MCF 10A (cell line): ENCODE results near the gene CATSPERZ. TPM values are rescaled to one million over a fixed set of nuclear protein-coding genes. Genes with fewer than 3 reads are reported as not detected.

Experiments used
- BruUV-seq: library from RNA; stranded (reverse); fragments of 400-500 nt; replicated peaks from 2 replicates; lab custom pipeline; 2021; lab: Mats Ljungman, UMichigan
- CTCF ChIA-PET: fragments of 300-600 bp; sonication (Branson Sonifier 250); formaldehyde crosslinking; extraction: SDS; loops from one replicate; lab custom pipeline; 2021; ENCODE audit warnings: antibody characterized with exemption, inconsistent platforms; lab: Yijun Ruan, JAX
- POLR2A ChIA-PET: fragments of 300-600, 350-650 bp; sonication (Branson Sonifier 250); formaldehyde crosslinking; extraction: SDS; loops from one replicate; lab custom pipeline; 2020; ENCODE audit warnings: antibody characterized with exemption, inconsistent platforms; lab: Yijun Ruan, JAX
- DNase-seq: peaks from one replicate; pipeline ENCODE4 v3.0.0-alpha.2; 2018; ENCODE audit not compliant: unreplicated experiment
- H3K27ac Mint-ChIP-seq: one replicate; pipeline ENCODE4 v1.8.0; 2022; ENCODE audit warnings: mild to moderate bottlenecking, low read depth, mixed read lengths; ENCODE audit not compliant: unreplicated experiment
- H3K27me3 Mint-ChIP-seq: one replicate; pipeline ENCODE4 v1.8.0; 2022; ENCODE audit warnings: mixed read lengths; ENCODE audit not compliant: insufficient read depth, unreplicated experiment
- H3K36me3 Mint-ChIP-seq: one replicate; pipeline ENCODE4 v1.8.0; 2022; ENCODE audit warnings: mild to moderate bottlenecking, moderate library complexity, mixed read lengths; ENCODE audit not compliant: insufficient read depth, unreplicated experiment
- H3K4me1 Mint-ChIP-seq: one replicate; pipeline ENCODE4 v1.8.0; 2022; ENCODE audit warnings: mixed read lengths; ENCODE audit not compliant: insufficient read depth, unreplicated experiment
- H3K4me3 Mint-ChIP-seq: one replicate; pipeline ENCODE4 v1.8.0; 2022; ENCODE audit warnings: mild to moderate bottlenecking, moderate library complexity, mixed read lengths; ENCODE audit not compliant: unreplicated experiment
- H3K9me3 Mint-ChIP-seq: one replicate; pipeline ENCODE4 v1.8.0; 2022; ENCODE audit warnings: mixed read lengths; ENCODE audit not compliant: unreplicated experiment
- intact Hi-C: fragments of 100-400 bp; cut with micrococcal nuclease; formaldehyde crosslinking; loops from 2 replicates; pipeline ENCODE4 v1.14.1; 2022
- total RNA-seq: library from RNA; stranded (reverse); gene quantifications from 2 replicates; pipeline ENCODE4 v1.2.3, GENCODE V29; 2022
- TF ChIP-seq, protein P1 (sequence below): fragments of 200-600 bp; IDR thresholded peaks from one replicate; pipeline ENCODE4 v1.8.0; 2022; ENCODE audit warnings: antibody characterized with exemption, mild to moderate bottlenecking; ENCODE audit not compliant: unreplicated experiment

CATSPERZ gene
- total RNA-seq, 1 experiment from 2014 or later, result 0.68 TPM

DNA sequence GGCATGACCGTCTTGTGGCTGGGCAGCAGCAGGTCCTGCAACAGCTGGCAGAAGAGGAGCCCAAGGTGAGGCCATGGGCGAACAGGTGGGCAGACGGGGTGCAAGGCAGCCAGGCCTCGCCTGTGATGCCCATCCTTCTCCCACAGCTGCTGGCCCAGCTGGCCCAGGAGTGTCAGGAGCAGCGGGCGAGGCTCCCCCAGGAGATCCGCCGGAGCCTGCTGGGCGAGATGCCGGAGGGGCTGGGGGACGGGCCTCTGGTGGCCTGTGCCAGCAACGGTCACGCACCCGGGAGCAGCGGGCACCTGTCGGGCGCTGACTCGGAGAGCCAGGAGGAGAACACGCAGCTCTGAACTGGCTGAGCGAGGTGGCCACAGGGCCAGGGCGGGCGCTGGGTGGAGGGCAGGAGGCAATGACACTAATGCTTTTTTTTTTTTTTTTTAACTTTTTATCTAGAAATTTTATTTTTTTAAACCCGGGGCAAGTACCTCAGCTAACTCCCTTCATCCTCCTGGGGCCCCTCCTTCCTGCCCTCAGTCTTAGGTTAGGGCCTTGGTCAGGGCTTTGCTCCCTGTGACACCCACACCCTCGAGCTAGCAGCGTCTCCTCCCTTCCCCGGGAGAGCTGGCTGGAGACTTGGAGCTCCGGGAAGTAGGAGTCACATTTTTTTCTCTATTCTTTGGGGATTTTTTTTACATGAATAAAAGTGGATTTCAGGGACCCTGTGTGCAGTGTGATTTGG, 32.8 kb upstream of the CATSPERZ start:
- Mint-ChIP-seq H3K9me3 (no peaks in the 10 kb centered on the region), H3K27ac (no peak overlapping the region), H3K36me3 (peaks cover 57% of the 10 kb centered on the region), H3K4me3 (no peak overlapping the region), H3K27me3 (no peaks in the 10 kb centered on the region), H3K4me1 (peaks cover 23% of the 10 kb centered on the region)
- no peak for DNase-seq
- ChIA-PET POLR2A (interaction anchor here (0.8 to 7.6 kb wide), 8 partner anchors 8 to 41 kb away, joined by 3 to 125 read pairs (median 63); partner anchors contain the start of genes BAD, CATSPERZ, ESRRA and FKBP2), CTCF (interaction anchor here (0.6 to 6.4 kb wide), 7 partner anchors 14 to 1462 kb away, joined by 3 to 70 read pairs (median 3); partner anchors contain the start of gene PLCB3)
- TF ChIP-seq, protein P1, sequence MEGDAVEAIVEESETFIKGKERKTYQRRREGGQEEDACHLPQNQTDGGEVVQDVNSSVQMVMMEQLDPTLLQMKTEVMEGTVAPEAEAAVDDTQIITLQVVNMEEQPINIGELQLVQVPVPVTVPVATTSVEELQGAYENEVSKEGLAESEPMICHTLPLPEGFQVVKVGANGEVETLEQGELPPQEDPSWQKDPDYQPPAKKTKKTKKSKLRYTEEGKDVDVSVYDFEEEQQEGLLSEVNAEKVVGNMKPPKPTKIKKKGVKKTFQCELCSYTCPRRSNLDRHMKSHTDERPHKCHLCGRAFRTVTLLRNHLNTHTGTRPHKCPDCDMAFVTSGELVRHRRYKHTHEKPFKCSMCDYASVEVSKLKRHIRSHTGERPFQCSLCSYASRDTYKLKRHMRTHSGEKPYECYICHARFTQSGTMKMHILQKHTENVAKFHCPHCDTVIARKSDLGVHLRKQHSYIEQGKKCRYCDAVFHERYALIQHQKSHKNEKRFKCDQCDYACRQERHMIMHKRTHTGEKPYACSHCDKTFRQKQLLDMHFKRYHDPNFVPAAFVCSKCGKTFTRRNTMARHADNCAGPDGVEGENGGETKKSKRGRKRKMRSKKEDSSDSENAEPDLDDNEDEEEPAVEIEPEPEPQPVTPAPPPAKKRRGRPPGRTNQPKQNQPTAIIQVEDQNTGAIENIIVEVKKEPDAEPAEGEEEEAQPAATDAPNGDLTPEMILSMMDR, result no peak
- BruUV-seq, result no TSS peak
- intact Hi-C loops, result no loop called here

DNA sequence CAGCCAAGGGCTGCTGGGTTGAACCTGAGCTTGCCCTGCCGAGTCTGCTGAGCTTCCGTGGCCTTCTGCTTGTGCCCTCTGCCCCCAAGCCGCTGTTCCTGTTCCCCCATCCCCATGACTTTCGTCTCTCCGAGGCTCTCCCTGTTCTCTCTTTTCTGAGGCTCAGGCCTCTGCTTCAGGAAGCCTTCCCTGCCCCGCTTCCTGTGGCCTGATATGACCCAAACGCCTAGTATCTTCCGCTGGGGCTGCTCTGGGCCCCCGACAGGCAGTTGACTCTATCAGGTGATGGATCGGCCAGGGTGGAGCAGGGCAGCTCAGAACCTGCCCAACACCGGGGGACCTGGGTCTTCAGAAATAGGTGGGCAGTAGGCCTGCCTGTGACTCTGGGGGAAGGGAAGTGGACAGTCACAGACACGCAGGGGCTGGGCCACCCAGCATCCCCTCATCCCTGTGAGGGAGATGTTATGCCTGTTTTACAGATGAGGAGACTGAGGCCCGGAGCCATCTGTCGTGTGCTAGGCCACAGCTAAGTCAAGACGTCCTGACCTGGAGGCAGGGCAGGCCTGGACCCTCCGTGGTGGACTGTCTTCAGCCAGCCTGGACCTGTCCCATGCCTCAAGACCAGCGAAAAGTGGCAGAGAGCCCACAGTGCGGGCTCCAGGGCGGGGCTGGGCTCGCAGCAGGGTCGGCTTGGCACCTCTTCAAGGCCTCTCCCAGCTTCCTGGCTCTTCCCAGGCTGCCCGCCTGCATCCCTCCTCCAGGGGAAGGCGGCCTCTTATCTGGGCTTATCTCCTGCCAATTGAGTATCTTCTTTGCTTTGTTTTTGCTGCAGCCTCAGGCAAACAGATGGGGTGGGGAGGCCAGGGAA, 31.9 kb upstream of the CATSPERZ start:
- CTCF ChIA-PET, result interaction anchor here (0.6 to 6.4 kb wide), 8 partner anchors 13 to 1462 kb away, joined by 3 to 70 read pairs (median 4); partner anchors contain the start of gene PLCB3
- BruUV-seq, result no TSS peak

DNA sequence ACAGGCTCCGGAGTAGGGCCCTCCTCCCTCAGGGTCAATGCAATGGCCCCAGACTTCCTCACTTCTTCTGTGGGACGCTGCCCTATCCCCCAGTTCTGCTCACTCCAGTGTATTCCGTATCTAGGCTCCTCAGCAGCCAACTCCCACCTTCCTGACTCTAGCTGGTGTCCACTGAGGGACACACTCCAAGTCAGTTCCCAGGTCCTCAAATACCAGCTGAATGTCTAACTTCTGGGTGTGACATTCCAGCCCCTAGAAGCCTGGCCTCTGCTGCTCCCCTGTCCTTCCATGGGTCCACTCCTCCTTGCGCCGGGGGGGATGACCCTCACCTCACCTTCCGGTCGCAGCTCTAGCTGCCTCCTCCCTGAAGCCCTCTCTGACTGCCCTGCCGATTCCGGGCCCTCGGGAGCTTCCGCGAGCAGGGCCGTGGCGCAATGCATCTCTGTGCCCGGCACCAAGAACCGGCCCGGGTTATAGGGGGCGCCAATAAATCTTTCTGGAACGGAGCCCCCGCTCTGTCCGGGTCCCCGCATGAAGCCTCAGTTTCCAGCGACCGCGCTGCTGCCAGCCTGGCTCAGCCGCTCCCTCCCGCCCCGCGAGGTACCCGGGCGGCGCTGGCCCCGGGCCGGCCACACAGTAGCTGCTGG, 31.1 kb upstream of the CATSPERZ start:
- intact Hi-C loops, result loop anchor here (1.0 kb wide), 1 partner anchor 18 kb away; the partner anchor contains the start of gene PLCB3
- Mint-ChIP-seq H3K27ac (peak overlapping the region; percentile 96), H3K4me1 (peaks cover 23% of the 10 kb centered on the region), H3K27me3 (no peaks in the 10 kb centered on the region), H3K4me3 (peak overlapping the region; percentile 96), H3K36me3 (peaks cover 52% of the 10 kb centered on the region), H3K9me3 (no peaks in the 10 kb centered on the region)
- TF ChIP-seq, protein P1, result no peak
- BruUV-seq, result no TSS peak
- CTCF ChIA-PET, result interaction anchor here (0.7 to 6.4 kb wide), 5 partner anchors 18 to 1534 kb away, joined by 3 to 70 read pairs (median 8); partner anchors contain the start of gene PLCB3
- peak; percentile 55 for DNase-seq
- POLR2A ChIA-PET, result interaction anchor here (0.8 to 7.6 kb wide), 24 partner anchors 8 to 510 kb away, joined by 3 to 125 read pairs (median 7); partner anchors contain the start of genes BAD, CATSPERZ, ESRRA and FKBP2

More for the DNA sequence above, 31.9 kb upstream of the CATSPERZ start:
- Mint-ChIP-seq H3K4me3 (peak overlapping the region; percentile 96), H3K36me3 (peaks cover 48% of the 10 kb centered on the region), H3K4me1 (peaks cover 23% of the 10 kb centered on the region), H3K27ac (peak overlapping the region; percentile 96), H3K9me3 (no peaks in the 10 kb centered on the region), H3K27me3 (no peaks in the 10 kb centered on the region)
- POLR2A ChIA-PET, result interaction anchor here (0.8 to 7.6 kb wide), 22 partner anchors 9 to 87 kb away, joined by 3 to 125 read pairs (median 8); partner anchors contain the start of genes BAD, CATSPERZ, ESRRA and FKBP2
- TF ChIP-seq, protein P1, result no peak
- intact Hi-C loops, result no loop called here
- peak; percentile 73 for DNase-seq
